Measurements from ENCODE around the gene FAM169A.
"Not testable (repeated sequence)": the region's sequence is repeated elsewhere in the genome, so short reads cannot be mapped to it uniquely, and the experiment has no call there.

The FAM169A gene, protein sequence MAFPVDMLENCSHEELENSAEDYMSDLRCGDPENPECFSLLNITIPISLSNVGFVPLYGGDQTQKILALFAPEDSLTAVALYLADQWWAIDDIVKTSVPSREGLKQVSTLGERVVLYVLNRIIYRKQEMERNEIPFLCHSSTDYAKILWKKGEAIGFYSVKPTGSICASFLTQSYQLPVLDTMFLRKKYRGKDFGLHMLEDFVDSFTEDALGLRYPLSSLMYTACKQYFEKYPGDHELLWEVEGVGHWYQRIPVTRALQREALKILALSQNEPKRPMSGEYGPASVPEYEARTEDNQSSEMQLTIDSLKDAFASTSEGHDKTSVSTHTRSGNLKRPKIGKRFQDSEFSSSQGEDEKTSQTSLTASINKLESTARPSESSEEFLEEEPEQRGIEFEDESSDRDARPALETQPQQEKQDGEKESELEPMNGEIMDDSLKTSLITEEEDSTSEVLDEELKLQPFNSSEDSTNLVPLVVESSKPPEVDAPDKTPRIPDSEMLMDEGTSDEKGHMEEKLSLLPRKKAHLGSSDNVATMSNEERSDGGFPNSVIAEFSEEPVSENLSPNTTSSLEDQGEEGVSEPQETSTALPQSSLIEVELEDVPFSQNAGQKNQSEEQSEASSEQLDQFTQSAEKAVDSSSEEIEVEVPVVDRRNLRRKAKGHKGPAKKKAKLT

DNA sequence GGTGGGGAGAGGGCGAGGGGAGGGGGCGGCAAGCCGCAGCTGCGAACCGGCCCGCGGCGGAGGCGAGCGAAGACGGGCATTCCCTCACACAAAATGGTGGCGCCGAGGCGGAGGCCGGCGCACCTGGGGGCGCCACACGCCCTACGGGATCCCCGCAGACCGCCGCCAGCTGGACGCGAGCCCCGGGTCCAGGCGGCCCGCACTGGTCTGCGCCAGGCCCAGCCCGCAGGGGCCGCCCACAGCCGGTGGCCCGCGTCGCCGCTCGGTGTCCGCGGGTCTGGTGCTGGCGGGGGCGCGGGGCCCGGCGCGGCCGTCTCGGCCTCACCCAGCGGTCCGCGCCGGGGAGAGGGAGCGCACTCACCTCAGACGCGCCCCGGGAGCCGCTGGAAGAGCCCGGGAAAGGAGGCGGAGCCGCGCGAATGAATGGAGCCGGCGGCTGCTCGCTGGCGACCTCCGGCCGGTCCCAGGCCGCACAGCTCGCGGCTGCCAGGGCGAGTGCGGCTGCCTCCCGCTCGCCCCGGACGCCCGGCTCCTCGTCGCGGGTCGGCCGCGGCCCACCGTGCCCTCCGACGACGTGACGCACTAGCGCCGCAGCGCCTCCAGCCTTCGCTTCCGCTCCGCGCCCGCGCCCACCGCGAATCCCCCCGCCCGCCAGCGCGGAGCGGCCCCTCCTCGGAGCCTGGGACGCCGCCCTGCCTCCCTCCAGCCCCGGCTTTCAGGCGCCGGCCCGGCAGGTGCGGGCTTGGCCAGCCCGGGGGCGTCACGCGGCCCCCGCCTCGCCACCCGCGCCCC lies at the start of gene FAM169A:
TSS of gene FAM169A (minus strand) at position 584 of the 792 bp plus-strand sequence. CDS start 24,711 bp downstream, outside the sequence.
- no peak within 1 kb of the TSS for H3K27ac ChIP-seq

DNA sequence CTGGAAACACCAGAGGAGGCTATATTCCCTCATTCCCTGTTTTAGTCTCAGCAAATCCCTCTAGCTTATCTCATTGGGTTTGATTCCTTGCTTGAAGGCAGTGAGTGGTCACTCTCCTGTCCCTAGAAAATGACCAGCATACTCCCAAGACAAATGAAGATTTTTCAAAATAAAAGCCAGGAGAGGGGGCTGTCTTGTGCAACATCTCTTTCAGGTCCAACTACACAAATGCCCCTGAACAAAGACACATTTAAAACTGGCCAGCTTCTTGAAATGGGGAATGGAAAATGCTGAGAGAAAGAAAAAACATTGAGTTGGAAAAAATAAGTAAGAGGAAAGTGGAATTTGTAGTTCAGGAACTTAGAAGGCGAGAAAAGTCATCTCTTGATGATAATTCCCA lies 49.3 kb upstream of the FAM169A start:
- H3K27ac ChIP-seq, result no peak overlapping the region
- H3K36me3 ChIP-seq (ENCODE audit: insufficient read depth, low read length), result no peaks in the 10 kb centered on the region
- DNase-seq (ENCODE audit: low read depth, low spot score), result no peak
- TF ChIP-seq POLR2AphosphoS5 (IDR thresholded peaks at IDR 0.05; ENCODE audit: borderline replicate concordance, low read depth, low read length), result no peak
- TF ChIP-seq FOXP2 (optimal IDR thresholded peaks at IDR 0.05; ENCODE audit: control extremely low read depth, extremely low read length, insufficient read depth), result no peak
- TF ChIP-seq EZH2 (IDR thresholded peaks at IDR 0.05), result no peak
- H3K9ac ChIP-seq (ENCODE audit: insufficient read length), result no peak overlapping the region
- no peaks in the 10 kb centered on the region for H3K9me3 ChIP-seq (ENCODE audit: low read depth, low read length)
- no peak overlapping the region for H3K4me3 ChIP-seq

More for the DNA sequence above, at the start of gene FAM169A:
- DNase-seq (ENCODE audit: low read depth, low spot score), result no peak
- Histone ChIP-seq H3K4me3 (peak within 1 kb of the TSS; percentile 89), H3K9me3 (ENCODE audit: low read depth, low read length) (no peaks in the 10 kb centered on the region), H3K36me3 (ENCODE audit: insufficient read depth, low read length) (no peaks in the 10 kb centered on the region), H3K9ac (ENCODE audit: insufficient read length) (peak within 1 kb of the TSS; percentile 77)
- TF ChIP-seq FOXP2 (optimal IDR thresholded peaks at IDR 0.05; ENCODE audit: control extremely low read depth, extremely low read length, insufficient read depth) (no peak), EZH2 (IDR thresholded peaks at IDR 0.05) (no peak), POLR2AphosphoS5 (IDR thresholded peaks at IDR 0.05; ENCODE audit: borderline replicate concordance, low read depth, low read length) (no peak)

DNA sequence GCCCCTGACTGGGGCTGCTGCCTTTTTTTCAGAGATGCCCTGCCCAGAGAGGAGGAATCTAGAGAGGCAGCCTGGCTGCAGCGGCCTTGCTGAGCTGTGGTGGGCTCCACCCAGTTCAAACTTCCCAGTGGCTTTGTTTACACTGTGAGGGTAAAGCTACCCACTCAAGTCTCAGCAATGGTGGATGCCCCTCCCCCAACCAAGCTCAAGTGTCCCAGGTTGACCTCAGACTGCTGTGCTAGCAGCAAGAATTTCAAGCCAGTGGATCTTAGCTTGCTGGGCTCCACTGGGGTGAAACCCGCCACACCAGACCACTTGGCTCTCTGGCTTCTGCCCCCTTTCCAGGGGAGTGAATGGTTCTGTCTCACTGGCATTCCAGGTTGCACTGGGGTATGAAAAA lies 45.2 kb upstream of the FAM169A start:
- not testable (repeated sequence) for H3K27ac ChIP-seq; H3K9ac ChIP-seq (ENCODE audit: insufficient read length); H3K36me3 ChIP-seq (ENCODE audit: insufficient read depth, low read length); H3K4me3 ChIP-seq; H3K9me3 ChIP-seq (ENCODE audit: low read depth, low read length); DNase-seq (ENCODE audit: low read depth, low spot score)

DNA sequence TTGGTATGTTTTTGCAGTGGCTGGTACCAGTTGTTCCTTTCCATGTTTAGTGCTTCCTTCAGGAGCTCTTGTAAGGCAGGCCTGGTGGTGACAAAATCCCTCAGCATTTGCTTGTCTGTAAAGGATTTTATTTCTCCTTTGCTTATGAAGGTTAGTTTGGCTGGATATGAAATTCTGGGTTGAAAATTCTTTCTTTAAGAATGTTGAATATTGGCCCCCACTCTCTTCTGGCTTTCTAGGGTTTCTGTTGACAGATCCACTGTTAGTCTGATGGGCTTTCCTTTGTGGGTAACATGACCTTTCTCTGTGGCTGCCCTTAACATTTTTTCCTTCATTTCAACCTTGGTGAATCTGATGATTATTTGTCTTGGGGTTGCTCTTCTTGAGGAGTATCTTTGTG lies 43.7 kb upstream of the FAM169A start:
- not testable (repeated sequence) for H3K27ac ChIP-seq; H3K9me3 ChIP-seq (ENCODE audit: low read depth, low read length); H3K4me3 ChIP-seq; DNase-seq (ENCODE audit: low read depth, low spot score); H3K9ac ChIP-seq (ENCODE audit: insufficient read length); H3K36me3 ChIP-seq (ENCODE audit: insufficient read depth, low read length)

DNA sequence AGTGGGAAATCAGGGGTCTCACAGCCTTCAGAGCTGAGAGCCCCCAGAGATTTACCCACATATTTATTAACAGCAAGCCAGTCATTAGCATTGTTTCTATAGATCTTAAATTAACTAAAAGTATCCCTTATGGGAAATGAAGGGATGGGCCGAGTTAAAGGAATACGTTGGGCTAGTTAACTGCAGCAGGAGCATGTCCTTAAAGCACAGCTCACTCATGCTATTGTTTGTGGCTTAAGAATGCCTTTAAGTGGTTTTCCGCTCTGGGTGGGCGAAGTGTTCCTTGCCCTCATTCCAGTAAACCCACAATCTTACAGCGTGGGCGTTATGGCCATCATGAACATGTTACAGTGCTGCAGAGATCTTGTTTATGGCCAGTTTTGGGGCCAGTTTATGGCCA lies 42.0 kb upstream of the FAM169A start:
- H3K27ac ChIP-seq; H3K9me3 ChIP-seq (ENCODE audit: low read depth, low read length); H3K9ac ChIP-seq (ENCODE audit: insufficient read length); H3K36me3 ChIP-seq (ENCODE audit: insufficient read depth, low read length); H3K4me3 ChIP-seq; DNase-seq (ENCODE audit: low read depth, low spot score): not testable (repeated sequence)

DNA sequence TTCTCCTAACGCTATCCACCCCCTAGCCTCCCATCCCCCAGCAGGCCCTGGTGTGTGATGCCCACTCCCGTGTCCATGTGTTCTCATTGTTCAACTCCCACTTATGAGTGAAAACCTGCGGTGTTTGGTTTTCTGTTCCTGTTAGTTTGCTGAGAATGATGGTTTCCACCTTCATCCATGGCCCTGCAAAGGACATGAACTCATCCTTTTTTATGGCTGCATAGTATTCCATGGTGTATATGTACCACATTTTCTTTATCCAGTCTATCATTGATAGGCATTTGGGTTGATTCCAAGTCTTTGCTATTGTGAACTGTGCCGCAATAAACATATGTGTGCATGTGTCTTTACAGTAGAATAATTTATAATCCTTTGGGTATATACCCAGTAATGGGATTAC lies 38.5 kb upstream of the FAM169A start:
- not testable (repeated sequence) for H3K9ac ChIP-seq (ENCODE audit: insufficient read length); H3K4me3 ChIP-seq; H3K9me3 ChIP-seq (ENCODE audit: low read depth, low read length); H3K36me3 ChIP-seq (ENCODE audit: insufficient read depth, low read length); H3K27ac ChIP-seq; DNase-seq (ENCODE audit: low read depth, low spot score)

DNA sequence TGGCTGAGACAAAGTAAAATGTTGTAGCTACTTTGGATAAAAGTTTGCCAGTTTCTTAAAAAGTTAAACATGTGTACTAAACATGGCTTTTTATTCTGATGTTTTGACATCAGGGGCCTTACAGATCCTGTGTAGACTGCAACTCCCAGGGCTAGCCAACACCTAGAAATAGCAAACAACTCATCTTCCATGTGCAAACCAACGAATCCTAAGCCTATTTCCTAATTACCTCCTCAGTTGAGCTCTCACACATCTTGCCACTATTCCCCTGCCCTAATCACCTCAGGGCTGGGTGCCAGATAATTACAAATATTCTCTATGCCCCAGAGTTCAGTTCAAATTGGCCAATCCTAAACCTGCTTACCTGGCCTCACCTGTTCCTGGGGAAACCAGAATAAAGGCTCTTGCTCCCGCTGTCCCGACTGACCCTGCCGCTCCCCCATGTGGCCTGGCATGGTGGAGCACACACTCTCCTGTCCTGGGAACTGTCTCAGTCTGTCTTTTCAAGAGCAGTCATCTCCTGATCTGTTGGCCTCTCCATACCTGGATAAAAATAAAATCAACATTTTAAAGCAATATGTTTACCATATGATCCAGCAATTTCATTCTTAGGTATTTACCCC lies 37.1 kb upstream of the FAM169A start:
- H3K9me3 ChIP-seq (ENCODE audit: low read depth, low read length), result no peaks in the 10 kb centered on the region
- TF ChIP-seq FOXP2 (optimal IDR thresholded peaks at IDR 0.05; ENCODE audit: control extremely low read depth, extremely low read length, insufficient read depth), result no peak
- no peak for TF ChIP-seq POLR2AphosphoS5 (IDR thresholded peaks at IDR 0.05; ENCODE audit: borderline replicate concordance, low read depth, low read length)
- no peak for TF ChIP-seq EZH2 (IDR thresholded peaks at IDR 0.05)

DNA sequence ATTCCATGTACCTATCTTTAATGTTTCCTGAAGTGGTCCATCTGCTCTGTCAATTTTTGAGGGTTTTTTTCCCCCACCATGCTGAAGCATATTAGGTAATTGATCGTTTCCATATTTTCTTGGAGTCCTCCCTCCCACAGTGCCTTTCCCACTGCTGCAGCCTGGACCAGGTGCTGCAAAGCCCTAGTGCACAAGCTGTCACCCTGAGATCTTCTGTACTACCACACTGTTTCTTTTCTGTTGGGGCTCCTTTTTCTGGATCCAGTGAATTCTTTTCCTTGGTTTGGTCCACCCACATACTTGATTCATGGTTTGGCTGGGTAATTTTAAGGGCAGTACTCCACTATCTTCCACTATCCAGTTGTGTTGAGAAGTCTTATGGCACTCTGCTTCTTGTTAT lies 30.9 kb upstream of the FAM169A start:
- no peak for TF ChIP-seq FOXP2 (optimal IDR thresholded peaks at IDR 0.05; ENCODE audit: control extremely low read depth, extremely low read length, insufficient read depth)
- TF ChIP-seq POLR2AphosphoS5 (IDR thresholded peaks at IDR 0.05; ENCODE audit: borderline replicate concordance, low read depth, low read length), result no peak
- TF ChIP-seq EZH2 (IDR thresholded peaks at IDR 0.05), result no peak

More for the DNA sequence above, 37.1 kb upstream of the FAM169A start:
- DNase-seq (ENCODE audit: low read depth, low spot score), result no peak
- H3K9ac ChIP-seq (ENCODE audit: insufficient read length), result no peak overlapping the region
- no peaks in the 10 kb centered on the region for H3K36me3 ChIP-seq (ENCODE audit: insufficient read depth, low read length)
- H3K4me3 ChIP-seq, result no peak overlapping the region
- no peak overlapping the region for H3K27ac ChIP-seq

More for the DNA sequence above, 30.9 kb upstream of the FAM169A start:
- H3K27ac ChIP-seq, result no peak overlapping the region
- no peak for DNase-seq (ENCODE audit: low read depth, low spot score)
- H3K36me3 ChIP-seq (ENCODE audit: insufficient read depth, low read length), result no peaks in the 10 kb centered on the region
- H3K9me3 ChIP-seq (ENCODE audit: low read depth, low read length), result no peaks in the 10 kb centered on the region
- no peak overlapping the region for H3K9ac ChIP-seq (ENCODE audit: insufficient read length)
- H3K4me3 ChIP-seq, result no peak overlapping the region
